Astrocyte of the hippocampus (primary cell): Measurements from ENCODE around the gene FLT4.
"Not testable (repeated sequence)": the region's sequence is repeated elsewhere in the genome, so short reads cannot be mapped to it uniquely, and the experiment has no call there.

Experiments used
- DNase-seq: peaks from one replicate; pipeline ENCODE4 v3.0.0; 2011; ENCODE audit warnings: low read depth, low spot score

FLT4 gene

DNA sequence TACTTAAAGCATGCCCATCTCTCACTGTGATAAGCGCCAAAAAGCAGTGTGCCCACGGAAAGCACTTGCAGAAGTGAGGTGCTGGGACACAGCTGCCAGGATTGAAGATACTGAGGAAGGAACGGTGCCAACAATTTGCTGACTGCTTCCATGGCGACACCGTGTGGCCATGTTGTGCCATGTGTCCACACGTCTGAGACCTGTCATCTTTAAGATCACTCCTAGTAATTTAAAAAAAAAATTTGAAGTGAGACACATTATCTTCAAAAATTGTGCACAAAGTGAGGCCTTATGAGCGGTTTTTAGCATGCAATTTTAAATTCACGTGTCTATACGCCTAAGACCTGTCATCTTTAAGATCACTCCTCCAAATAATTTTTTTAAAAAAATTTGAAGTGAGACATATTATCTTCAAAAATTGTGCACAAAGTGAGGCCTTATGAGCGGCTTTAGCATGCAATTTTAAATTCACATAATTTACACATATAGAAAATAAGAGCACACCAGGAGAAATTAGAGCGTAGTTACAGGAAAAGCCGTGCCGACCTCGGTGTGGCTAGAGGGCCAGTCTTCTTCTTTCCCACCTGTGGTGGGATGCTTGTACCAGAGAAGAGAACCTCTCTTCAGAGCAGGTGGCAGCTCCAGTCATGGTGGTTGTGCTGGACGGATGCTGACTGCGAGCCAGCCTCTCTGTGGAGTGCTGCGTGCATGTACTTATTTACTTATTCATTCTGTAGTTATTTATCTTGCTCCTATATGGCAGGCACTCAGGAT is 21.4 kb upstream of the FLT4 start:
- DNase-seq, result peak; percentile 66

DNA sequence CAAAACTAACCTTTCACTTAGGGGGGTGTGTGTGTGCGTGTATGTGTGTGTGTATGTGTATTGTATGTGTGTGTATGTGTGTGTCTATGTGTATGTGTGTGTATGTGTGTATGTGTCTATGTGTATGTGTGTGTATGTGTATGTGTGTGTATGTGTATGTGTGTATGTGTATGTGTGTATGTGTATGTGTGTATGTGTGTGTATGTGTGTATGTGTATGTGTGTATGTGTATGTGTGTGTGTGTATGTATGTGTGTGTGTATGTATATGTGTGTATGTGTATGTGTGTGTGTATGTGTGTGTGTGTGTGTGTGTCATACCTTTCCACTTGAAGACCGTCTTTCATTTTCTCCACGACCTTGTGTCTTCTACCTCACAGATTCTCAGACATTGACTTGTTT is 20.8 kb upstream of the FLT4 start:
- no peak for DNase-seq

DNA sequence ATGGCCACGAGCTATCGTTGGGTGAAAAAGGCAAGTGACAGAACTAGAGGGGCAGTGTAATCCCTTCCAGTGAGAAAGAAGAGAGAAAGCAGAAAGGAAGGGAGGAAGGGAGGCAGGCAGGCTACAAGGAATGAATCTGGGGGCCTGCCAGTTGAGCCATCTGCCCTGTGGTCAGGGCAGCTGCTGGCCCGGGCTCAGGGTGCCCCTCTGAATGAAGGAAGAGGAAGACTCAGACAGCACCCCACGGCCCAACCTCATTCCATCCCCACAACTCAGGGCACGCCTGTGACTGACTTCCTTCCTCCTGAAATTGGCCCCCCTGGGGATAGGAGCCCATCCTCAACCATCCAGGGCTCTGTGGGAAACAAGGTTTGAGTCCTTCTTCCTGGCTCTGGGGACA is 20.3 kb upstream of the FLT4 start:
- DNase-seq, result no peak

DNA sequence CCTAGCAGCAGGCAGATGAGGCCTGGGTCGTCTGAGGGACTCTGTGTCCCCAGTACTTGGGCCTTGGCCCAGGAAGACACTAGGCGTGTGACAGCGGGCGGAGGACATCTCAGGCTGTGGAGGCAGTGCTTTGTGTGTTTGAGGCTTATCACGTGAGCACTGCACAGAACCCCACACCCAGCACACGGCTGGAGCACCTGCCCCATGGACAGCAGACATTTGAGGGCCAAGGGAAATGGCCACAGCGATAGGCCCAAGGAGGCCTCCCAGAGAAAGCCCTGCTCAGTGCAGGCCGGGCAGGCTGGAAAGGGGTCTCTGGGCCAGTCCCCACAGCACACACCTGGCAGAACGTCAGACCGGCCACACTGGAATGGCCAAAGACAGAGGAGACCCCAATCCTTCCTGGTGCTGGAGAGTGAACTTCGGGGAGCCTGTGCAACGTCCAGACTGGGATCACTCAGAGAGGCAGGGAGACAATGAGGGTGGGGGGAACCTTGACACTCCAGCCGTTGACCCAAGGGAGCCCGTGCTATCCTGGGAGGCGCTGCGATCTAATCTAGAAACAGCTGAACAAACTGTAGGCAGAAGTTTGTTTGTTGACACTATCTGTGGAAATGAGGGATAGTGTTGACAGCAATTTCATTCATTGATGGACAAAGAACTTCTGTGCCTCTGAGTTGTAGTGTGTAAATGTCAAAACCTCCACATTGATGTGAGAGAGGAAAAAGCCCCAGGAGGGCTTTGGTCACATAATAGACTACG is 19.6 kb upstream of the FLT4 start:
- DNase-seq, result no peak

DNA sequence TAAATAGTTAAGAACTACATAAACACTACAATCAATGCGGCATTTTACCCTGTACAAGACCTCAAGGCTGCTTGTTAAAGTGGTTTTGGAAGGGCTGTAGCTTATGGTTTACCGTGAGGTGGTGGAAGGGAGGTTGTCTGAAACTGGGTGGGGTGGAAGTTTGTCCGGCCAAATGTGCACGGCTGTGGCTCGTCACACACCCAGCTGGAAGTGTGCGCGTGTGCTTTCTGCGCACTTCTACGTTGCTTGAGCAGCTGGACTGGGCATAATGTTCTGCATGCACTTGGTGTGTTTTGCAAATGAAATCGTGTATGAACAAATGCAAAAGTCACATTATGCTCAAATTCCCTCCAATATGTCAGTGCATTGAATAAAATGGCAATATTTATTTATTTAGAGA is 17.4 kb upstream of the FLT4 start:
- no peak for DNase-seq

DNA sequence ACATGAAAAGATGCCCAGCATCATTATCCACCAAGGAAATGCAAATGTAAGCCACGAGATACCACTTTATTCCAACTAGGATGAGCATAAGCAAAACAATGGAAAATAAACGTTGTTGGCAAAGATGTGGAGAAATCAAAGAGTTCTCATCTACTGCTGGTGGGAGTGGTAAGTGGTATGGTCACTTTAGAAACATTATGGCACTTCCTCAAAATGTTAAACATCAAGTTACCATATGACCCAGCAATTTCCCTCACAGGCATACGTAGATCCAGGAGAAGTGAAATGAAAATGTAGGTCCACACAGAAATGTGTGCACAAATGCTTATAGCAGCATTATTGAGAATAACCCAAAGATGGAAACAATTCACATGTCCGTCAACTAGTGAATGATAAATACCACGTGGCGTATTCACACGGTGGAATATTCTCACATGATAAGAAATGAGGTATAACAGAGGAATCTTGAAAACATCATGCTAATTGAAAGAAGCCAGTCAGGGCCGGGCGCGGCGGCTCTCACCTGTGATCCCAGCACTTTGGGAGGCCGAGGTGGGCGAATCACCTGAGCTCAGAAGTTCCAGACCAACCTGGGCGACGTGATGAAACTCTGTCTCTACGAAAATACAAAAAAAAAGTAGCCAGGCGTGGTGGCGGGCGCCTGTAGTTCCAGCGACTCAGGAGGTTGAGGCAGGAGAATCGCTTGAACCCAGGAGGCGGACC is 16.4 kb upstream of the FLT4 start:
- DNase-seq, result no peak

DNA sequence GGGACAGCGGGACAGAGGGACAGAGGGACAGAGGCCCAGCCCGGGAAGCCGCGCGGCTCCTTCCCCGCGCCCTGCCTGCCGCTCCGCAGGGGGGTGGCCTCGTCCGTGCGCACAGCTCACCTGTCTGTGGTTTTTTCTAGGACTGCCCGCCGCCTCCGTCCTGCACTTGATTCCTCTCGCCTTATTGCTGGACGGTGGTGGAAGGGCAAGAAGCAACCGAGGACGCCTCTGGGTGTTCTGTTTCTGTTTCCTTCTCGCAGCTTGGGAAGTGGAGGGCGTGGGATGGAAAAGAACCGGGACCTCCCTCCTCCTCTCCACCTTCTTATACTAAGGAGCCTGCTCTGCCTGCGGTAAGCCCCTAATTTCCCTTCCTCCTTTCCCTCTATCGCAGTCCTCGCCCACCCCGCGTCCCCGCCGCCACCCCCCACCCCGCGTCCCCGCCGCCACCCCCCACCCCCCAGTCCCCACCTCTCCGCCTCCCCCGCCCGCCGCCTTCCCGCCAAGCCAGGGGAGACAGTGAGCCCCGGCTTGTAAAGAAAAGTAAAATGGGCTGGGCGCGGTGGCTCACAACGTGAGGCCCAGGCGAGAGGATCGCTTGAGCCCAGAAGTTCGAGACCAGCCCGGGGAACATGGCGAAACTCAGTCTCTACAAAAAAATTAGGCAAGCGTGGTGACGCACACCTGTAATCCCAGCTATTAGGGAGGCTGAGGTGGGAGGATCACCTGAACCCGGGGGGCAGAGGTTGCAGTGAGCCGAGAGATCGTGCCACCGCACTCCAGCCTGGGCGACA is 9.6 kb upstream of the FLT4 start:
- no peak for DNase-seq

DNA sequence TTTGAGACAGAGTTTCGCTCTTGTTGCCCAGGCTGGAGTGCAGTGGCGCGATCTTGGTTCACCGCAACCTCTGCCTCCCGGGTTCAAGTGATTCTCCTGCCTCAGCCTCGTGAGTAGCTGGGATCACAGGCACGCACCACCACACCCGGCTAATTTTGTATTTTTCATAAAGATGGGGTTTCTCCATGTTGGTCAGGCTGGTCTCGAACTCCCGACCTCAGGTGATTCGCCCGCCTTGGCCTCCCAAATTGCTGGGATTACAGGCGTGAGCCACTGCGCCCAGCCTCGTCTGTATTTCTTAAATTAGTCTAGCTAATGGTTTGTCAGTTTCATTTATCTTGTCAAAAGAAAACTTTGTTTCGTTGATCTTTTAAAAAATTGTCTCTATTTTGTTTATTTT is 5.8 kb upstream of the FLT4 start:
- DNase-seq, result not testable (repeated sequence)

DNA sequence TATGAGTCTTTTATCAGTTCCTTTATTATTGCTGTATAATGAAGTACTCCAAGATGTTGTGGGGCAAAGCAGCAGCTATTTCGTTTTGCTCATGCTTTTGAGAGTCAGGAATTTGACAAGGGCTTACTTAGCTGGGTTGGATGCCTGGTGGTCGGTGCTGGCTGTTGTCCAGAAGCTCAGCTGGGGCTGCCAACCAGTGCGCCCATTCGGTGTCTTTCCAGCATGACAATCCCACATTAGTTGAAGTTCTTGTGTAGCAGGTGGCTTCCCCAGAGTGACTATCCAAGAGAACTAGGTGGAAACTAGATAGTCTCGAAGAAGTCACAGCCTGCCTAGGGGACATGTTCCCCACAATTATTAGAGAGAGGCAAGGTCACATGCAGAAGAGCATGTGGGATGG is 3.4 kb upstream of the FLT4 start:
- DNase-seq, result no peak

DNA sequence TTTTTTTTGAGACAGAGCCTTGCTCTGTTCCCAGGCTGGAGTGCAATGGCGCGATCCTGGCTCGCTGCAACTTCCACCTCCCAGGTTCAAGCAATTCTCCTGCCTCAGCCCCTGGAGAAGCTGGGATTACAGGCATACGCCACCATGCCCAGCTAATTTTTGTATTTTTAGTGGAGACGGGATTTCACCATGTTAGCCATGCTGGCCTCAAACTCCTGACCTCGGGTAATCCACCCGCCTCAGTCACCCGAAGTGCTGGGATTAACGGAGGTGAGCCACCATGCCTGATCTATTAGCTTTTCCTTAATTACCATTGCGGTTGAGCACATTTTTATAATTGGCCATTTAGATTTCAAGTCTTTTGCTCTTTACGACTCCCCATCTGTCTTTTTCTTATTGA is 2.9 kb upstream of the FLT4 start:
- DNase-seq, result no peak

DNA sequence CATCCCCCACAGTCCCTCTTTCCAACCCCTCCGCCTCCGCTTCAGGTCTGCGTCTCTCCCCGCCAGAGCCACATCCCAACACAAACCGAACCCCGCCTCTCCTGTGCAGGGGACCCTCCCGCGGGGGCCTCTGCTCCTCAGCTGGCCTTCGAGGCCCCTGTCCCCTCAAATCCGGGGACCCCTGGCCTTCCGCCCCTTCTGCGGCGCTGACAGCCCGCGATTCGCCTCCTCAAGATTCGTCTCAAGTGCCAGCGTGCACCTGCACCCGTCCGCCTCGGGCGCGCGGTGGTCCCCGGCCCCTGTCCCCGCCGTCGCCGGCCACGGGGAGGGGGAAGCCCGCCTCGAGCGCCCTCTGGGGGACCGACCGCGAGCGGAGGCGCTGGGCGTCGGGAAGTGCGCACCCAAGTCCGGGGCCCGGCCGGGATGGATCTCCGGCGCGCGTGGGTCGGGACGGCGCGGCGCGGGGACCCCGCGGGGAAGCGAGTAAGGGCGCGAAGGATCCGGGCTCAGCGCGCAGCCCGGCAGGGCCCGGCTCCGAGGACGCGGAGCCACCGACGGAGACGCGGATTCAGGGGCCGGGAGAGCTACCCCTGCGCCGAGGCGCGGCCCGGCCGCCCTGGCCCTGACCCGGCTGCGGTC is 623 bp downstream of the FLT4 start:
- peak; percentile 36 for DNase-seq

DNA sequence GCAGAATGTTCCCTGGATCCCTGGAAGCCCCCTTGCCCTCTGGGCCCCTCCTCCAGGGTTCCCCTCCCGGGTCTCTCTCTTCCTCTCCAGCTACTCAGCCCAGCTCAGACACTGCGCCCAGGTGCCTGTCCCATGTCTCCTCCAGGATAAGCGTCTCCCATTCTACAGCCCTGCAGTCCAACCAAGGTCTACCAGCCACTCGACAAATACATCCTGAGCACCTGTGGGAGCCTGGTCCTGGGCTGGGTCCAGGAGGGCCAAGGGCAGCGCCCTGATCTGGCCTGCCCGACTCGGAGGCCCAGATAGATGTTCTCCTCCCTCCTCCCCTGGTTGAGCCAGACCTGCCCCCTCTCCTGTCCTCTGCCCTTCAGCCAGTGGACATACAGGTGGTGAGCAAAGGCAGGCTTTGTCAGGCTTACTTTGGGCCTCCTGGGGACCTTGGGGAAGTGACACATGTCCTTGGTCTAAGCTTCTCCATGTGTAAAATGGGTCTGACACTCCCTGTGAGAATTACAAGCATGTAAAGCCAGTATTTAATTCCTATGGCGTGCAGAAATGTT is 1.4 kb downstream of the FLT4 start:
- DNase-seq, result no peak

DNA sequence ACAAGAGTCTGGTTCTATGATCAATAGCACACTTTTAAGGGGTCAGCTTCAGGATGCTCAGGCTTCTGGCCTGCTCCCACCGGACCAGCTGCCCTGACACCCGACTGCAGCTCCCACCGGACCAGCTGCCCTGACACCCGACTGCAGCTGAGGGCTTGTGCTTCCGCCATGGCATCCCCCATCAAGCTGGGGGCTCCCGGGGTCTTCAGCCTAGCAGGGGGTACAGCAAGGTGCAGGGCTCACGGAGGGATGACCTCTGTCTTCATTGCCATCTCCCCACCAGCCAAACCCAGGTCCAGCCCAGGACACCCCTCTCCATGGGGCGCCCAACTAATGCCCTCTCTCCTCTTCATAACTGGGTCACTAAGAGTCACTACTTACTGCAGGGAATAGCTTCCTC is 1.9 kb downstream of the FLT4 start:
- no peak for DNase-seq

DNA sequence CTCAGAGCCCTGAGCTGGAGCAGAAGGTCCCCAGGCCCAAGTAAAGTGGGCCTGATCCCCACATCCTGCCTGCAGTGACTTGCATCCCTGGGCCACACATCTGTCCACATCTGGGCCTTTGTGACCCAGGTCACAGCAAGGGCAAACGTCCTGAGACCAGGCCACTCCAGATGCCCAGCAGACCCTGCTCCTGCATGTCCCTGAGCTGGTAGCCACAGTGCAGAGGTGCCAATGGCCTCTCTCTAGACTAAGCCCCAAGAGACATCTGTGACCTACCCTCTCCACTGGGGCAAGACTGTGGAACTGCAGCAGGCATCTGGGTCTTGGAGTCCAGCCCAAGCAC is 2.5 kb downstream of the FLT4 start:
- DNase-seq, result no peak

DNA sequence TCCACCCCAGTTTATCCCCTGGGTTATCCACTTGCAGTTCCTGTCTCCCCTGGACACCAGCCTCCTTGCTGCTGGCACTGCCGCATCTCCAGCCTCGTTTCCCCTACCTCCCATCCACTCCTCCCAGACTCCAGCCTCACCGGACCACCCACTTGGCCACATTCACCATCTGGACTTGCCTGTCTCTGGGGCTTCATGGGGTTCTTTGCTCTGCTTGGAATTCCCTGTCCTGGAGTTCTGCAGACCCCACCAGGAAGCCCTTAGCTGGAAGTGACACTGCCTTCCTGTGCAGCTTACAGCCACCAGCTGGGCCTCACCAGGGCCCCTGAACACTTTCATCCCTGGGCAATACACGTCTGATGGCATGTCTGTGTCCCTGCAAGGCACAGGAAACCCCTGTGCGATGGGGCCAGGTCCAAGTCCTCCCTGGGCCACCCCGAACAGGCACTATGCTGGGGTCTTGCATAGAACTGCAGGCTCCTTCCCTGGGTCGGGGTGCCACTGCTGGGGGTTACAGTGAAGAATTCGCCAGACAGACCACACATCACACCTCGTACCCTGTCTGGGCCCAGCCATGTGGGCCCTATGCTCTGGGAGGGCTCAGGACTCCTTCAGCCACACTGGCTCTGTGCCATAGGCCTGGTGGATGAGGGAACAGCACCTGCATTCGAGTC is 3.0 kb downstream of the FLT4 start:
- DNase-seq, result no peak

DNA sequence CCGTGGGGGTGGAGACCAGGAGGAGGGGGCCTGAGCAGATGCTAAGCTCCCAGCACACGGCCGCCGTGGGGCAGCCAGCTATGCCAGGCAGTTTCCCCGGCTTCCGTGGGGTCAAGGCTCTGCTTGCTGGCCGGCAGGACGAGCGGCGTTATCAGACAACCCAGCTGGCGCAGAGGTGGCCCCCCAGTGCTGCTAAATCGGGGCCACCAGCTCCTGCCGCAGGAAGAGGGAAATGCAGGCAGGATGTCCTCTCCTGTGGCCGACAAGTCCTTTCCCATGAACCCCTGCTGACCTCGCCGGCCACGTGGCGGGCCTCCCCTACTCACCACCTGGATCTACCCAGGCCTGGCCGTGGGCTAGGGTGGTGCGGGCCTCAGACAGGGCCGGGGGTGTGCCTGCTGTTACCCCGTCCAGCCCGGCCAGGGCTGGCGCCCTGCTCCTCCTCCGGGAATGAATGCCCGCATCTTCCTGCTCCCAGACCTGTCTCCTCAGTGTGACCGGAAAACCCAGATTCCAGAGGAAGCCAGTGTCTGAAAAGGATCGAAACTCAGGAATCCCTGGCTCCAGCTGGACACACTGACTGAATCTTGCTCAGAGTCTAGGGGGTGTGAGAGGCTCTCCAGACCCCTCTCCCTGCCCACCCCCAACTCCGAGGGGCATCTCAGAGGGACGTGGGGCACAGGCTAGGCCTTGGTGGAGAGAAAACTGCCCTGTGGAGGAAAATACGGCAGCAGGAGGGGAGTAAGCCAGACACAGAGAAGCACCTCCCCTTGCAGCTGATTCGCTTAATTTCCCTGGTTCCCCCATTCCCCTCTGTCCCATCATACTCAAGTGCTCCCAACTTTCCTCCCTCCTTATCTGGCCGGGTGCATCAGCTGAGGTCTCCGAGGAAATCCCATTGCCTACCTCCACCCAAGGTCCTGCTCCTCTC is 3.9 kb downstream of the FLT4 start:
- DNase-seq, result no peak

DNA sequence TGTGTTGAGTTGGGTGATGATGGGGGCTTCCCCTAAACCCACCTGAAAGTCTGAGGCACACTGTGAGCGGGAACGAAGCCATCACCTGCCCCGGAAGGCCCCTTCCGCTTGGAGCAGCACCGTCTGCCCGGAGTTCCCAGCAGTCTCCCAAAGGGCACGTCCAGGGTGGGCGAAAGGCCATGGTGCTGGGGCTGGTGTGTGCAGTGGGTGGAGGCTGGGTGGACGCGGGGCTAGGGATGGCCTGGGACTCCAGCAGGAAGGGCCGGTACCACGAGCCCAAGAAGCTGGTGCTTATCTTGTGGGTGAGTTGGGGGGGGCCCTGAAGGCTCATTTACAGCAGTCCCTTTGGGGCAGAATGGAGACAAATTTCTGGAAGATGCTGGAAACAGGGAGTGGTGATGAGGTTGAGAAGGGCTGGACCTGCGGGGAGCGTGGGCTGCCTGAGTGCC is 4.6 kb downstream of the FLT4 start:
- no peak for DNase-seq

DNA sequence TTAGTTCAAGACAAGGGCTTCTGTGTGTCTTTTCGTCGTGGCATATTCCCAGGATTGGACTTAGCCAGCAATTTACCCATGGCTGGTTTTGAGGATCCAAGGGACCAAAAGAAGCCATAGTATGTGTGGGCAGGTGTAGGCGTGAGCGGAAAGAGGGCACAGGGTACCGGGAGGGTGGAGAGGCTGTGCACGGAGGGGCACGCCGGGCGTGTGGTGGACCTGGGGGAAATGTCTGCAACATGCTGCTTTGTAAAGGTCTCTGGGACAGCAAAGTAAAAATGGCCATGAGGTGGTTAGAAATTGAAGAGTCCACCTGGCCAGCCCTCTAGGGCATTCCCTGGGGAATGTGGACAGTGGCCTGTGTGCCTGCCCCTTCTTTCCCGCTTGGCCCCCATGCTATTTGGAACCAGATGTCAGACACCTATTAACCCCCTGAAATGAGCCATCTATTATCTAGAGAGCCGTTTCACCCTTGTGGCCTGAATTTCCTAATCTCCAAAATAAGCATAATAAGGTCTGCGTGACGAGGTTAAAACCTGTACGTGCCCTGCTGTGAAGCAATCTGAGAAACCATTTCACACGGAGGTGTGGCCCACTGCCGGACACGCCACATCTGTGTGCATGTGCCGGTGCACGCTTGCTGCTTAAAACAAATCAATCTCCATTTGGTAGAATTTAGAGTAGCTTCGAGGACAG is 5.1 kb downstream of the FLT4 start:
- DNase-seq, result no peak
